GM19328 (cell line): ENCODE results near the gene CLIC6.

Experiments used
- ATAC-seq: cut with Tn5 transposase; IDR thresholded peaks from one replicate; pipeline ENCODE4 v1.9.1; 2021; ENCODE audit warnings: mild to moderate bottlenecking, moderate library complexity; ENCODE audit not compliant: unreplicated experiment

Gene CLIC6

DNA sequence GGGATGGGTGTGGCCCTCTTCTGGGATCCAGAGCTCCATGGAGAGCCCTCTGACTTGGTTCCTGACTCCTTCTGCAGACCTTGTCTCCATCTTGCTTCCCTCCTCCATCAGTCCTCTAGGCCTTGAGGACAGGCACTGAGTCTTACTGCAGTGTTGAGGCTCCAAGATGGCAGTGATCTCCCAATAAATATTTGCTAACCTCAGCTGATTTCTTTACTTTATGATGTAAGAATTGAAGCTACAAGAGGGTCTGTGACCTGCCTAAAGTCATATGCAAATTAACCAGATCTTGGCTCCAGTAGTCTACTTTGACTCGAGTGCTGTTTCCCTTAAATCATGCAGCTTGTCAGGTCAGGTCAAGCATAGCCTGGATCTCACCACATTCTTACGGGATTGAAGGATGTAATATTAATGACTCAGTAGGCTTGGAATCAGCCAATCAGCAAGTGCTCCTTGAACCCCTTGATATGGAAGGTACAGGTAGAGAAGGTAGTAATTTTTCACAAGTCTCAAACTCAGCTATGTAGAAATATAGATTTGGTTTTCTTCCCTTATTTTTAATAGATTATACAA, 93.0 kb downstream of the CLIC6 start:
- no peak for ATAC-seq

DNA sequence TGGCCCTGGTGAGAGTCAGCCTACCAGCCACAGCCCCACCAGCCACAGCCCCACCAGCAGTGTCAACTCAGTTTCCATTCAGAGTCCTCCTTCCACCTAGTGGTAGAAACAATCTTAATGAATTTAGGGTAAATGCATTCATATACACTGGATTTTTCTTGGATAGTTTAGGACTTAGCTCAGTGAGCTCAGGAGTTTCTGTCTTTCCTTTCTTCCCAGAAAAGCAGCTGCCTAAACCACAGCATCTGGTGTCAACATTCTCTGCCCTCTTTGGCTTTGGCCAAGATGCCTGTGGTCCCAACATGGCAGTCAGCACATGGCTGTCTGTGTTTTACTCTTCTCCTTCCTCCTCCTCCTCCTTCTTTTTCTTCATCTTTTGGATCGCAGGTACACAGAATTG, 94.0 kb downstream of the CLIC6 start:
- ATAC-seq = no peak

DNA sequence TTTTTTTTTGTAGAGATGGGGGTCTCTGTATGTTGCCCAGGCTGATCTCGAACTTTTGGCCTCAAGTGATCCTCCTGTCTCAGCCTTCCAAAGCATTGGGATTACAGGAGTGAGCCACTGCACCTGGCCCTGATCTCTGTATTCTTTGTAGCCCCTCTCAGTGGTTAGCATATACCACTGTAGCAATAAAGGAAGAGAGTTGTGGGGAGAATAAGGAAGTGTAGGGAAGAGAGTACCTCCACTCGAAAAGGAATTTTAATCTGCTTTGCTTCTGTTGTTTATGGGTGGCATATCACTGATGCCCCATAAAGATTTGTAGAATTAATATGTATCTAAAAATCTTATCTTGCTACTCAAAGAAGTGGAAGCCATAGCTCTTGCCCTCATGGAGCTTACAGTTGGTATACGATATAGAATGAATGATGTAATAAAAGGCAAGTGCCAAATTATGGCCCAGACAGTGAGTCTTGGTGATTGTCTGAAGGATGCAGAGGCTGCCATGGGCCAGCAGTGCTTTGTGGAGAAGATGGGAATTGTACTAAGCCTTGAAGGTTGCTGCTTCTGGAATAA, 96.0 kb downstream of the CLIC6 start:
- ATAC-seq = no peak

- no peak for ATAC-seq
These were observed 96.8 kb downstream of the CLIC6 start for GRCh38 chr21:34765619-34766018.

DNA sequence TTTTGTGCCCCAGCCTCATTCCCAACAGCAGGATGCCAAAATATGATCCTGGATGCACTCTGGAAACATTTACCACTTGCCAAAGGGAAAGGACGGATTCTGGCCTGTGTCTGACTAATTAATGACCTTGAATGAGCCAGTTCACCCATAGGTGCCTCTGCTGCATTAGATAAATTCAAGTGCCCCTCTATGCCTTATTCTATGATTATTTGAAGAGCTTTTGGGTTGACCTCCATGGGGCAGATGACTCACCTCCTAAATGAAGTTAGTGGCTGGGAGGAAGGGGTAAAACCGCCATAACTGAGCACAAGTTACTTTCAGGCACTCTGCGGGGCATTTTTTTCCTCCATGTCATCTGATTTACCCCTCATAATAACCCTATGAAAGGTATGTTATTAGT, 98.1 kb downstream of the CLIC6 start:
- no peak for ATAC-seq
